ENCODE data around the gene KIAA0825. TPM values are rescaled to one million over a fixed set of nuclear protein-coding genes. Genes with fewer than 3 reads are reported as not detected.

Gene KIAA0825
- total RNA-seq, 2 experiments from 2014 or later: 0.19 to 0.32 TPM

GRCh38 chr5:94180761-94181160 is 437.6 kb downstream of the KIAA0825 start:
- TF ChIP-seq EZH2phosphoT487 (IDR thresholded peaks at IDR 0.05; ENCODE audit: borderline replicate concordance, low read depth, low read length): no peak
- TF ChIP-seq, protein P1, sequence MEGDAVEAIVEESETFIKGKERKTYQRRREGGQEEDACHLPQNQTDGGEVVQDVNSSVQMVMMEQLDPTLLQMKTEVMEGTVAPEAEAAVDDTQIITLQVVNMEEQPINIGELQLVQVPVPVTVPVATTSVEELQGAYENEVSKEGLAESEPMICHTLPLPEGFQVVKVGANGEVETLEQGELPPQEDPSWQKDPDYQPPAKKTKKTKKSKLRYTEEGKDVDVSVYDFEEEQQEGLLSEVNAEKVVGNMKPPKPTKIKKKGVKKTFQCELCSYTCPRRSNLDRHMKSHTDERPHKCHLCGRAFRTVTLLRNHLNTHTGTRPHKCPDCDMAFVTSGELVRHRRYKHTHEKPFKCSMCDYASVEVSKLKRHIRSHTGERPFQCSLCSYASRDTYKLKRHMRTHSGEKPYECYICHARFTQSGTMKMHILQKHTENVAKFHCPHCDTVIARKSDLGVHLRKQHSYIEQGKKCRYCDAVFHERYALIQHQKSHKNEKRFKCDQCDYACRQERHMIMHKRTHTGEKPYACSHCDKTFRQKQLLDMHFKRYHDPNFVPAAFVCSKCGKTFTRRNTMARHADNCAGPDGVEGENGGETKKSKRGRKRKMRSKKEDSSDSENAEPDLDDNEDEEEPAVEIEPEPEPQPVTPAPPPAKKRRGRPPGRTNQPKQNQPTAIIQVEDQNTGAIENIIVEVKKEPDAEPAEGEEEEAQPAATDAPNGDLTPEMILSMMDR (conservative IDR thresholded peaks at IDR 0.05; ENCODE audit: low read length): no peak
- ChIA-PET CTCF (ENCODE audit: unreplicated experiment) (no interaction called here), POLR2A (interaction anchor here (1.3 kb wide), 1 partner anchor 10 kb away, joined by 4 read pairs; no protein-coding TSS in a partner anchor)
- Histone ChIP-seq H3K9me2 (ENCODE audit: insufficient read depth, low read length) (no peaks in the 10 kb centered on the region), H3K4me1 (ENCODE audit: insufficient read depth, low read length, poor library complexity, severe bottlenecking) (no peaks in the 10 kb centered on the region), H4K20me1 (ENCODE audit: insufficient read depth, low read length) (no peaks in the 10 kb centered on the region), H3K4me2 (ENCODE audit: low read length) (no peak overlapping the region), H3K36me3 (ENCODE audit: insufficient read depth, low read length) (no peaks in the 10 kb centered on the region), H3K79me2 (ENCODE audit: insufficient read depth, low read depth, low read length) (no peaks in the 10 kb centered on the region), H3K4me3 (ENCODE audit: low read depth, low read length, poor library complexity, severe bottlenecking) (no peak overlapping the region), H2AFZ (ENCODE audit: low read length) (no peak overlapping the region), H3K27ac (ENCODE audit: low read depth, low read length, poor library complexity, severe bottlenecking) (no peak overlapping the region), H3K9me3 (ENCODE audit: low read length) (no peaks in the 10 kb centered on the region)
- DNase-seq (ENCODE audit: low spot score): no peak
- BruUV-seq (replicated peaks): no TSS peak
- intact Hi-C loops (cut with micrococcal nuclease; ENCODE audit: unreplicated experiment): no loop called here

GRCh38 chr5:94175912-94176311 is 442.5 kb downstream of the KIAA0825 start:
- TF ChIP-seq EZH2phosphoT487 (IDR thresholded peaks at IDR 0.05; ENCODE audit: borderline replicate concordance, low read depth, low read length): no peak
- TF ChIP-seq, protein P1 (conservative IDR thresholded peaks at IDR 0.05; ENCODE audit: low read length): no peak
- POLR2A ChIA-PET: no interaction called here
- no TSS peak for BruUV-seq (replicated peaks)
- Histone ChIP-seq H2AFZ (ENCODE audit: low read length) (no peak overlapping the region), H3K4me1 (ENCODE audit: insufficient read depth, low read length, poor library complexity, severe bottlenecking) (no peaks in the 10 kb centered on the region), H3K27ac (ENCODE audit: low read depth, low read length, poor library complexity, severe bottlenecking) (no peak overlapping the region), H3K4me3 (ENCODE audit: low read depth, low read length, poor library complexity, severe bottlenecking) (no peak overlapping the region), H4K20me1 (ENCODE audit: insufficient read depth, low read length) (no peaks in the 10 kb centered on the region), H3K79me2 (ENCODE audit: insufficient read depth, low read depth, low read length) (no peaks in the 10 kb centered on the region), H3K36me3 (ENCODE audit: insufficient read depth, low read length) (no peaks in the 10 kb centered on the region), H3K4me2 (ENCODE audit: low read length) (no peak overlapping the region), H3K9me3 (ENCODE audit: low read length) (no peaks in the 10 kb centered on the region), H3K9me2 (ENCODE audit: insufficient read depth, low read length) (no peaks in the 10 kb centered on the region)
- no peak for DNase-seq (ENCODE audit: low spot score)
- intact Hi-C loops (cut with micrococcal nuclease; ENCODE audit: unreplicated experiment): no loop called here
- CTCF ChIA-PET (ENCODE audit: unreplicated experiment): no interaction called here

- H3K4me1 ChIP-seq (ENCODE audit: insufficient read depth, low read length, poor library complexity, severe bottlenecking): no peaks in the 10 kb centered on the region
- CTCF ChIA-PET (ENCODE audit: unreplicated experiment): no interaction called here
- no peaks in the 10 kb centered on the region for H3K79me2 ChIP-seq (ENCODE audit: insufficient read depth, low read depth, low read length)
- H2AFZ ChIP-seq (ENCODE audit: low read length): no peak overlapping the region
- DNase-seq (ENCODE audit: low spot score): no peak
- no peak overlapping the region for H3K27ac ChIP-seq (ENCODE audit: low read depth, low read length, poor library complexity, severe bottlenecking)
- no TSS peak for BruUV-seq (replicated peaks)
- no peaks in the 10 kb centered on the region for H4K20me1 ChIP-seq (ENCODE audit: insufficient read depth, low read length)
- intact Hi-C loops (cut with micrococcal nuclease; ENCODE audit: unreplicated experiment): no loop called here
- no peak overlapping the region for H3K4me2 ChIP-seq (ENCODE audit: low read length)
- H3K9me2 ChIP-seq (ENCODE audit: insufficient read depth, low read length): no peaks in the 10 kb centered on the region
- no peaks in the 10 kb centered on the region for H3K9me3 ChIP-seq (ENCODE audit: low read length)
- H3K36me3 ChIP-seq (ENCODE audit: insufficient read depth, low read length): no peaks in the 10 kb centered on the region
- no peak overlapping the region for H3K4me3 ChIP-seq (ENCODE audit: low read depth, low read length, poor library complexity, severe bottlenecking)
- TF ChIP-seq EZH2phosphoT487 (IDR thresholded peaks at IDR 0.05; ENCODE audit: borderline replicate concordance, low read depth, low read length): no peak
- TF ChIP-seq, protein P1 (conservative IDR thresholded peaks at IDR 0.05; ENCODE audit: low read length): no peak
- POLR2A ChIA-PET: interaction anchor here (0.5 kb wide), 1 partner anchor 24 kb away, joined by 4 read pairs; no protein-coding TSS in a partner anchor
Observed at GRCh38 chr5:94174748-94175411, 443.5 kb downstream of the KIAA0825 start.
